NCI-H2171 treated with DMSO at 0.1 percent for 48 hours (cell line): ENCODE results near the gene BRSK2.
"Not testable (repeated sequence)": the region's sequence is repeated elsewhere in the genome, so short reads cannot be mapped to it uniquely, and the experiment has no call there.

ENCODE experiments used
- DNase-seq: peaks from one replicate; lab custom pipeline; 2025; lab: John Stamatoyannopoulos, UW

The BRSK2 gene

GRCh38 chr11:1354125-1354938 lies 35.4 kb upstream of the BRSK2 start:
- no peak for DNase-seq

- no peak for DNase-seq
Measured at GRCh38 chr11:1356007-1356435, 33.7 kb upstream of the BRSK2 start.

GRCh38 chr11:1356478-1356960 lies 33.2 kb upstream of the BRSK2 start:
- DNase-seq: no peak

GRCh38 chr11:1358286-1358685 lies 31.4 kb upstream of the BRSK2 start:
- no peak for DNase-seq

- not testable (repeated sequence) for DNase-seq
Measured at GRCh38 chr11:1358931-1359330, 30.8 kb upstream of the BRSK2 start.

- no peak for DNase-seq
Measured at GRCh38 chr11:1359556-1359955, 30.2 kb upstream of the BRSK2 start.

- DNase-seq: no peak
Measured at GRCh38 chr11:1360181-1360834, 29.4 kb upstream of the BRSK2 start.

- DNase-seq: no peak
Measured at GRCh38 chr11:1360835-1361357, 28.8 kb upstream of the BRSK2 start.

- no peak for DNase-seq
Measured at GRCh38 chr11:1361882-1362281, 27.9 kb upstream of the BRSK2 start.

GRCh38 chr11:1367721-1368120 lies 22.0 kb upstream of the BRSK2 start:
- no peak for DNase-seq

- no peak for DNase-seq
Measured at GRCh38 chr11:1368216-1368615, 21.5 kb upstream of the BRSK2 start.

- no peak for DNase-seq
Measured at GRCh38 chr11:1368966-1369365, 20.8 kb upstream of the BRSK2 start.

GRCh38 chr11:1369371-1370005 lies 20.2 kb upstream of the BRSK2 start:
- no peak for DNase-seq

- no peak for DNase-seq
Measured at GRCh38 chr11:1370186-1371025, 19.3 kb upstream of the BRSK2 start.

- no peak for DNase-seq
Measured at GRCh38 chr11:1371026-1371325, 18.8 kb upstream of the BRSK2 start.

- DNase-seq: no peak
Measured at GRCh38 chr11:1371377-1371776, 18.4 kb upstream of the BRSK2 start.

GRCh38 chr11:1371836-1372465 lies 17.8 kb upstream of the BRSK2 start:
- DNase-seq: no peak

GRCh38 chr11:1372660-1373059 lies 17.1 kb upstream of the BRSK2 start:
- DNase-seq: no peak

GRCh38 chr11:1373536-1374214 lies 16.1 kb upstream of the BRSK2 start:
- no peak for DNase-seq

GRCh38 chr11:1375161-1375954 lies 14.4 kb upstream of the BRSK2 start:
- no peak for DNase-seq
